GM19099 (cell line): ENCODE measurements around the gene NLE1.
A peak's percentile ranks its signal among the peaks of the same experiment; 100 is the strongest.

Experiments used
- POLR2A ChIP-seq: IDR thresholded peaks from 3 replicates; pipeline ENCODE4 v1.6.1; 2011; ENCODE audit warnings: low read depth; ENCODE audit not compliant: insufficient read length; ENCODE audit errors: extremely low read depth

Gene NLE1

GRCh38 chr17:35144840-35145239 lies 2.7 kb upstream of the NLE1 start:
- TF ChIP-seq POLR2A = no peak

- no peak for TF ChIP-seq POLR2A
Measured at GRCh38 chr17:35142467-35142796, 329 bp upstream of the NLE1 start.

- TF ChIP-seq POLR2A = no peak
Measured at GRCh38 chr17:35138218-35138617, 3.9 kb downstream of the NLE1 start.

- no peak for TF ChIP-seq POLR2A
Measured at GRCh38 chr17:35135322-35135721, 6.8 kb downstream of the NLE1 start.

- no peak for TF ChIP-seq POLR2A
Measured at GRCh38 chr17:35132816-35133550, 9.1 kb downstream of the NLE1 start.

GRCh38 chr17:35132099-35132498 lies 10.0 kb downstream of the NLE1 start:
- no peak for TF ChIP-seq POLR2A

GRCh38 chr17:35130392-35130791 lies 11.7 kb downstream of the NLE1 start:
- no peak for TF ChIP-seq POLR2A

GRCh38 chr17:35129973-35130351 lies 12.1 kb downstream of the NLE1 start:
- TF ChIP-seq POLR2A = no peak

- no peak for TF ChIP-seq POLR2A
Measured at GRCh38 chr17:35129154-35129972, 12.7 kb downstream of the NLE1 start.

- no peak for TF ChIP-seq POLR2A
Measured at GRCh38 chr17:35127751-35128514, 14.2 kb downstream of the NLE1 start.

- TF ChIP-seq POLR2A = no peak
Measured at GRCh38 chr17:35121315-35121714, 20.8 kb downstream of the NLE1 start, which contains the start of gene FNDC8. Gene FNDC8 (plus strand): TSS chr17:35121615. CDS start chr17:35121694, 79 bp downstream.

GRCh38 chr17:35119370-35120165 lies 22.5 kb downstream of the NLE1 start, which contains the start of gene RAD51D:
Gene RAD51D (minus strand): TSS chr17:35119860. CDS start chr17:35119613, 247 bp downstream.
- peak; percentile 70 for TF ChIP-seq POLR2A

GRCh38 chr17:35117984-35118383 lies 24.1 kb downstream of the NLE1 start:
- no peak for TF ChIP-seq POLR2A

GRCh38 chr17:35116845-35117244 lies 25.3 kb downstream of the NLE1 start:
- TF ChIP-seq POLR2A = no peak
